K562 (cell line): ENCODE measurements around the gene STOX1.

Experiments used
- MCM7 ChIP-seq, 2 experiments: fragments of 450-650 bp; IDR thresholded peaks; 2 replicates each; pipeline ENCODE4 v1.6.1; 2016 to 2018
- MYNN ChIP-seq, 2 experiments: sonication (generic); formaldehyde crosslinking in 1 of 2; IDR thresholded peaks; 2 replicates each; pipeline versions ENCODE4 v1.5.0 to v1.6.1; 2016 to 2020; ENCODE audit warnings: antibody characterized with exemption in 1 of 2, missing genetic modification reagents in 1 of 2
- ZNF146 ChIP-seq: IDR thresholded peaks from one replicate; pipeline ENCODE4 v1.6.1; 2018; ENCODE audit warnings: missing compliant biosample characterization; ENCODE audit not compliant: unreplicated experiment
- TF ChIP-seq, protein P1 (sequence below): sonication (generic); formaldehyde crosslinking; IDR thresholded peaks from 2 replicates; pipeline ENCODE4 v1.8.1; 2023; ENCODE audit warnings: mild to moderate bottlenecking, missing genetic modification reagents
- TF ChIP-seq, protein P2 (sequence below), 3 experiments: IDR thresholded peaks in 2 of 3; conservative IDR thresholded peaks in 1 of 3; 2 replicates each; pipeline ENCODE4 v1.5.1; 2011 to 2012; ENCODE audit warnings: low read length in 3 of 3, mild to moderate bottlenecking in 3 of 3, control low read depth in 2 of 3, improper control_type of control experiment in 1 of 3, inconsistent platforms in 1 of 3, low read depth in 1 of 3, mixed read lengths in 1 of 3, moderate library complexity in 1 of 3; ENCODE audit not compliant: insufficient read depth in 2 of 3

DNA sequence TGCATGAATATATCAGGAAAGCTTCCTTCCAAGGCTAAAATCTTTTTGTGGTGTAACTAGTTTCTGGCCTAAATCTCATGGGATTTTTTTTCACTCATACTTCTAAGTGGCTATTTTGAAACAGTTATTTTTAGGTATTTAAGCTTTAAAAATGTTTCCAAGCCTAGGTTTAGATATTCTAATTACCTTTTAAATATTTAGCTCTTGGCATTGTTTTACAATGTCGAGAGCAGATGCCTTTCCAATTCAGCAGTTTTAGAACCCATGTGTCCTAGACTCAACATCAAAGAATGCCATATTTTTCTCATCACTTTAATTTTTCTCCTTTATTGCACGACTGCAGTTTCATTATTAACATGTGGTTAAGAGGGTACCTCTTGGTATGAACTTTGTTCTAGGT, 27.1 kb upstream of the STOX1 start:
- TF ChIP-seq, protein P1, sequence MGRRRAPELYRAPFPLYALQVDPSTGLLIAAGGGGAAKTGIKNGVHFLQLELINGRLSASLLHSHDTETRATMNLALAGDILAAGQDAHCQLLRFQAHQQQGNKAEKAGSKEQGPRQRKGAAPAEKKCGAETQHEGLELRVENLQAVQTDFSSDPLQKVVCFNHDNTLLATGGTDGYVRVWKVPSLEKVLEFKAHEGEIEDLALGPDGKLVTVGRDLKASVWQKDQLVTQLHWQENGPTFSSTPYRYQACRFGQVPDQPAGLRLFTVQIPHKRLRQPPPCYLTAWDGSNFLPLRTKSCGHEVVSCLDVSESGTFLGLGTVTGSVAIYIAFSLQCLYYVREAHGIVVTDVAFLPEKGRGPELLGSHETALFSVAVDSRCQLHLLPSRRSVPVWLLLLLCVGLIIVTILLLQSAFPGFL (CRISPR knock-in tag), result no peak
- TF ChIP-seq, protein P2, sequence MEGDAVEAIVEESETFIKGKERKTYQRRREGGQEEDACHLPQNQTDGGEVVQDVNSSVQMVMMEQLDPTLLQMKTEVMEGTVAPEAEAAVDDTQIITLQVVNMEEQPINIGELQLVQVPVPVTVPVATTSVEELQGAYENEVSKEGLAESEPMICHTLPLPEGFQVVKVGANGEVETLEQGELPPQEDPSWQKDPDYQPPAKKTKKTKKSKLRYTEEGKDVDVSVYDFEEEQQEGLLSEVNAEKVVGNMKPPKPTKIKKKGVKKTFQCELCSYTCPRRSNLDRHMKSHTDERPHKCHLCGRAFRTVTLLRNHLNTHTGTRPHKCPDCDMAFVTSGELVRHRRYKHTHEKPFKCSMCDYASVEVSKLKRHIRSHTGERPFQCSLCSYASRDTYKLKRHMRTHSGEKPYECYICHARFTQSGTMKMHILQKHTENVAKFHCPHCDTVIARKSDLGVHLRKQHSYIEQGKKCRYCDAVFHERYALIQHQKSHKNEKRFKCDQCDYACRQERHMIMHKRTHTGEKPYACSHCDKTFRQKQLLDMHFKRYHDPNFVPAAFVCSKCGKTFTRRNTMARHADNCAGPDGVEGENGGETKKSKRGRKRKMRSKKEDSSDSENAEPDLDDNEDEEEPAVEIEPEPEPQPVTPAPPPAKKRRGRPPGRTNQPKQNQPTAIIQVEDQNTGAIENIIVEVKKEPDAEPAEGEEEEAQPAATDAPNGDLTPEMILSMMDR (IDR thresholded peaks at IDR 0.05 in 2 of 3, conservative IDR thresholded peaks at IDR 0.05 in 1 of 3; ENCODE audit: insufficient read depth in 2 of 3, low read depth in 1 of 3, low read length in 3 of 3), result no peak
- TF ChIP-seq ZNF146, result no peak
- TF ChIP-seq MYNN (IDR thresholded peaks at IDR 0.05), result no peak
- no peak for TF ChIP-seq MYNN (CRISPR knock-in tag; IDR thresholded peaks at IDR 0.05)
- no peak for TF ChIP-seq MCM7 (IDR thresholded peaks at IDR 0.05)
